AG08395 (cell line): Measurements from ENCODE around the gene ABCD2.
"Not testable (repeated sequence)": the region's sequence is repeated elsewhere in the genome, so short reads cannot be mapped to it uniquely, and the experiment has no call there.

Experiments used
- DNase-seq: peaks from one replicate; pipeline ENCODE4 v3.0.0; 2012; ENCODE audit warnings: mixed read lengths, low spot score

ABCD2 gene

GRCh38 chr12:39532448-39532847 is 87.2 kb downstream of the ABCD2 start:
- no peak for DNase-seq

DNA sequence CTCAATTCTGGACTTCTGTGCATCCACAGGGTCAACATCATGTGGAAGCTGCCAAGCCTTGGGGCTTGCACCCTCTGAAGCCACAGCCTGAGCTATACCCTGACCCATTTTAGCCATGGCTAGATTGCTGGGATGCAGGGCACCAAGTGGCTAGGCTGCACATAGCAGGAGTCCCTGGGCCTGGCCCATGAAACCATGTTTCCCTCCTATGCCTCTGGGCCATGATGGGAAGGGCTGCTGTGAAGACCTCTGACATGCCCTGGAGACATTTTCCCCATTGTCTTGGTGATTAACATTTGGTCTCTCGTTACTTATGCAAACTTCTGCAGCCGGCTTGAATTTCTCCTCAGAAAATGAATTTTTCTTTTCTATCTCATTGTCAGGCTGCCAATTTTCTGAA is 92.6 kb downstream of the ABCD2 start:
- DNase-seq: no peak

DNA sequence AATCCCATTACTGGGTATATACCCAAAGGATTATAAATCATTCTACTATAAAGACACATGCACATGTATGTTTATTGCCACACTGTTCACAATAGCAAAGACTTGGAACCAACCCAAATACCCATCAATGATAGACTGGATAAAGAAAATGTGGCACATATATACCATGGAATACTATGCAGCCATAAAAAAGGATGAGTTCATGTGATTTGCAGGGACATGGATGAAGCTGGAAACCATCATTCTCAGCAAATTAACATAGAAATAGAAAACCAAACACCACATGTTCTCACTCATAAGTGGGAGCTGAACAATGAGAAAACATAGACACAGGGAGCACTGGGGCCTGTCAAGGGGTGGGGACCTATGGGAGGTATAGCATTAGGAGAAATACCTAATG is 97.4 kb downstream of the ABCD2 start:
- DNase-seq: not testable (repeated sequence)

DNA sequence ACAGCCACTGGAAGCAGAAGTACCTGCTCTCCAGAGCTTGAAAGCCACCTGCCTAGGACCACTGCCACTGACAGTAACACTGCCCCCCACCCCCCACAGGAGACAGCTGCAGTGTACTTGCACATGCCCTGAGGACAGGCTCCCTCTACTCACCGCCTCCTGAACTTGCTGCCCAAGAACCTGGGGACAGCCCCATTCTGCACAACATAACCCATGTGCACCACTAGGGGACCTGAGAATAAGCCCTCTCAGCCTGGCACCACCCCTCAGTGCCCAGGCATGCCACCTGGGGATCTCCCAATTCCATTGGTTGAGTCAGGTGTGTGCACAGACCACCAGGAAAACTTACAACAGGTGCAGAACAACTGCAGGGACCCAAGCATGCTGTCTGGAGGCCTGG is 109.6 kb downstream of the ABCD2 start:
- DNase-seq: no peak

DNA sequence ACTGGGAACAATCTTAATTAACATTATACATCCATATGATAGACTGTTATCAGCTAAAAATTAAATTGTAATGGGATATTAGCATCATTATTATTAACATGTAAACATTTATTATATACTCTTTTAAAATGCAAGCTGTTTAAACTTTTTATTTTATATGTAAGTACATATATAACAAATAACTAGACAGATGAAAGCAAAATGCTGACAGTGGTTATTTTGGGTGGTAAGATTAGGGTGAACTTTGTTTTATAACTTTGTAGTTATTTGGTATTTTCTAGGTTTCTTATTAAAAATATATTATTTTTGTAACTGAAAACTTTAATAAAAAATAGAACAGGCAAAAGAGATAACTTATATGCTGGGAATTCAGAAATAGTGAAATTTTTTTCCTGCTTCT is 114.0 kb downstream of the ABCD2 start:
- DNase-seq: no peak

GRCh38 chr12:39505023-39505422 is 114.6 kb downstream of the ABCD2 start:
- DNase-seq: no peak

DNA sequence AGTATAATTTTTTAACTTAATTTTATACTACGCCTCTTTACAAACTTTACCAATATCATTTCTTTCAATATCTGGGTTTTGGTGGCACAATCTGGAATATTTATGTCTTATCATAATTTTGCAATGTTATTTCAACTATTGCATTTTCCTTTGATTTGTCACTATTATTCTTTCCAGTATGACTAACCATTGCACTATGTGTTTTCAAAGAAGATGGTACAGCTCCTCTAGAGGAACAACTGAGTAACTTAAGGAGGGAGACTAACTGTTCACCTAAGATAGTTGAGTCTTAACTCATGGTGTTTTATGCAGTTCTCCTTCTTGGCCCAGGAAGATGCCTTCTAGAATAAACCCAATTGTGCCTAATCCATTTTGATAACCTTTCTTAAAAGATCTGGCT is 116.2 kb downstream of the ABCD2 start:
- peak; percentile 8 for DNase-seq

GRCh38 chr12:39502726-39503125 is 116.9 kb downstream of the ABCD2 start:
- no peak for DNase-seq
